ENCODE data around the gene SH3GL1. TPM values are rescaled to one million over a fixed set of nuclear protein-coding genes. Genes with fewer than 3 reads are reported as not detected.

SH3GL1 gene
- polyA plus RNA-seq, 1 experiment, result 40.2 TPM

DNA sequence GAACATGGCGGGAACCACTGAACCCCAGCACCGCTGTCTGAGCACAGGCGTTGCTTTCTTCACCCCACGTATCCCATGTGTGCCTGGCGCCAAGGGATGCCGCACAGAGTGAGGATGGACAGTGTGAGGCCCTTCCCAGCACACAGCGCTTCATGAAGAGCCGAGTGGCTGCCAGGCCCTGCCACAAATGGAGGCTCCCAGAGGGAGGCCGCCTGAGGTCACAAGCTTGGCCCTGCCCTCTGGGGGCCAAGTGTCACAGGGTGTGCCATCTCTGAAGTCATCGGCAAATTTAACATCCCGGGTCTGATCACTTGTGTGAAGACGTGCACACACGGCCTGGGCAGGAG is 32.6 kb downstream of the SH3GL1 start:
- CTCF ChIA-PET, result interaction anchor here (1.4 kb wide), 1 partner anchor 16 kb away, joined by 3 read pairs; no protein-coding TSS in a partner anchor
- no peak overlapping the region for H3K27ac ChIP-seq (ENCODE audit: low read depth, low read length)
- POLR2A ChIA-PET, result no interaction called here

DNA sequence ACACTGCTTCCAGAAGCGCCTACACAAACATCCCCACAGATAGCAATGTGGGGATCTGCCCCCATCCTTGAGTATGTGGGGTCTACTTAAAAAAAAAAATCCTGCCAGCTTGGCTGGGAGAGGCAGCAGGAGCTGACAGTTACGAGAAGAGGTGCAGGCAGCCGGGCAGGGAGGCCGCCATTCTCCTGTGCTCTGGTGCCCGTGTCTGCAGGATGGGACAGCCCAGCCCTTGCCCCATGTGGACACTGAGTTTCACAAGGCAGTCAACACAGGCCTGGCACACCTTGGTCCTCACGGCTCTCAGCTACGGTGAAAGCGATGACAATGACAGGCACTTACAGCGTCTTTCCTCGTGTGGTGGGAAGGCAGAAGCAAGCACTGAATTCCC is 33.0 kb downstream of the SH3GL1 start:
- ChIA-PET POLR2A (no interaction called here), CTCF (interaction anchor here (0.6 to 1.6 kb wide), 3 partner anchors 15 to 298 kb away, joined by 3 to 5 read pairs (median 3); no protein-coding TSS in a partner anchor)
- DNase-seq (ENCODE audit: low read depth, low spot score), result no peak
- Histone ChIP-seq H3K27ac (ENCODE audit: low read depth, low read length) (no peak overlapping the region), H3K27me3 (ENCODE audit: control insufficient read depth, insufficient read depth, low read length) (no peaks in the 10 kb centered on the region), H3K4me3 (ENCODE audit: low read depth, low read length) (no peak overlapping the region), H3K9me3 (ENCODE audit: control insufficient read depth, insufficient read depth, low read length) (no peaks in the 10 kb centered on the region; the same call in 1 of the 2 replicates)
- TF ChIP-seq, protein P1, sequence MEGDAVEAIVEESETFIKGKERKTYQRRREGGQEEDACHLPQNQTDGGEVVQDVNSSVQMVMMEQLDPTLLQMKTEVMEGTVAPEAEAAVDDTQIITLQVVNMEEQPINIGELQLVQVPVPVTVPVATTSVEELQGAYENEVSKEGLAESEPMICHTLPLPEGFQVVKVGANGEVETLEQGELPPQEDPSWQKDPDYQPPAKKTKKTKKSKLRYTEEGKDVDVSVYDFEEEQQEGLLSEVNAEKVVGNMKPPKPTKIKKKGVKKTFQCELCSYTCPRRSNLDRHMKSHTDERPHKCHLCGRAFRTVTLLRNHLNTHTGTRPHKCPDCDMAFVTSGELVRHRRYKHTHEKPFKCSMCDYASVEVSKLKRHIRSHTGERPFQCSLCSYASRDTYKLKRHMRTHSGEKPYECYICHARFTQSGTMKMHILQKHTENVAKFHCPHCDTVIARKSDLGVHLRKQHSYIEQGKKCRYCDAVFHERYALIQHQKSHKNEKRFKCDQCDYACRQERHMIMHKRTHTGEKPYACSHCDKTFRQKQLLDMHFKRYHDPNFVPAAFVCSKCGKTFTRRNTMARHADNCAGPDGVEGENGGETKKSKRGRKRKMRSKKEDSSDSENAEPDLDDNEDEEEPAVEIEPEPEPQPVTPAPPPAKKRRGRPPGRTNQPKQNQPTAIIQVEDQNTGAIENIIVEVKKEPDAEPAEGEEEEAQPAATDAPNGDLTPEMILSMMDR (IDR thresholded peaks at IDR 0.05; ENCODE audit: low read depth, low read length), result no peak

More for the DNA sequence above, 32.6 kb downstream of the SH3GL1 start:
- TF ChIP-seq, protein P1 (IDR thresholded peaks at IDR 0.05; ENCODE audit: low read depth, low read length), result no peak
- DNase-seq (ENCODE audit: low read depth, low spot score), result no peak
- Histone ChIP-seq H3K27me3 (ENCODE audit: control insufficient read depth, insufficient read depth, low read length) (no peaks in the 10 kb centered on the region), H3K9me3 (ENCODE audit: control insufficient read depth, insufficient read depth, low read length) (no peaks in the 10 kb centered on the region; the same call in 1 of the 2 replicates), H3K4me3 (ENCODE audit: low read depth, low read length) (no peak overlapping the region)

DNA sequence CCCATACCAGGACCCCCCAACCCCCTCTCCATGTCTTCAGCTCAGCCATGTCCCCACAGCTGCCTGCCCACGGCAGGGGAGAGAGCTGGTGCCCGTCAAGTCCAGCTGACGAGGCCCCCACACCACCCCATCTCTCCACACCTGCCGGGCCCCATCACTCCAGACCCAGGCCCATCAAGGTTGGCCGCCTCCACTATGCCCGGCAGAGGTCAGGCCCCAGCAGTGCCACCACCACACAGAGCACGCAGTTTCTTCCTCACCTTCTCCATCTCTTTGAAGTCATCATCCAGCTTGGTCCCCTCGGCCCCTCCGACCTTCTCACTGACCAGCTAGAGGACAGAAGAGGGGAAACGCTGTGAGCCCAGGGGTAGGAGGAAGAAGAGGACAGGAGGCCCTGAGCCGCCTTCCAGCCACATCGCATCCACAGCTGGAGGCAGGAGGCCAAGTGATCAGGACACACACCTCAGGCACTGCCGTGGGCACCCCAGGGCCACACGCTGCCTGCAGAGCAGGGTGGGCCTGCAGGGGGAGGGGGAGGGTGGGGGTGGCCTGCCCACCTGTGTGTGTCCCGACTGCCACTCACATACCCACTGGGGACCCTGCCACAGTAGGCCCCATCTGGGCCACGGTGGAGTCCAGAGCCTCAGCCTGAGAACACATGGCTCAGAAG is 33.5 kb downstream of the SH3GL1 start:
- CTCF ChIA-PET, result interaction anchor here (0.6 to 1.6 kb wide), 2 partner anchors 34 to 299 kb away, joined by 3 to 5 read pairs; no protein-coding TSS in a partner anchor
- POLR2A ChIA-PET, result no interaction called here
- Histone ChIP-seq H3K9me3 (ENCODE audit: control insufficient read depth, insufficient read depth, low read length) (no peaks in the 10 kb centered on the region; the same call in 1 of the 2 replicates), H3K27ac (ENCODE audit: low read depth, low read length) (no peak overlapping the region), H3K4me3 (ENCODE audit: low read depth, low read length) (no peak overlapping the region), H3K27me3 (ENCODE audit: control insufficient read depth, insufficient read depth, low read length) (no peaks in the 10 kb centered on the region)
- DNase-seq (ENCODE audit: low read depth, low spot score), result no peak
- TF ChIP-seq, protein P1 (IDR thresholded peaks at IDR 0.05; ENCODE audit: low read depth, low read length), result no peak

DNA sequence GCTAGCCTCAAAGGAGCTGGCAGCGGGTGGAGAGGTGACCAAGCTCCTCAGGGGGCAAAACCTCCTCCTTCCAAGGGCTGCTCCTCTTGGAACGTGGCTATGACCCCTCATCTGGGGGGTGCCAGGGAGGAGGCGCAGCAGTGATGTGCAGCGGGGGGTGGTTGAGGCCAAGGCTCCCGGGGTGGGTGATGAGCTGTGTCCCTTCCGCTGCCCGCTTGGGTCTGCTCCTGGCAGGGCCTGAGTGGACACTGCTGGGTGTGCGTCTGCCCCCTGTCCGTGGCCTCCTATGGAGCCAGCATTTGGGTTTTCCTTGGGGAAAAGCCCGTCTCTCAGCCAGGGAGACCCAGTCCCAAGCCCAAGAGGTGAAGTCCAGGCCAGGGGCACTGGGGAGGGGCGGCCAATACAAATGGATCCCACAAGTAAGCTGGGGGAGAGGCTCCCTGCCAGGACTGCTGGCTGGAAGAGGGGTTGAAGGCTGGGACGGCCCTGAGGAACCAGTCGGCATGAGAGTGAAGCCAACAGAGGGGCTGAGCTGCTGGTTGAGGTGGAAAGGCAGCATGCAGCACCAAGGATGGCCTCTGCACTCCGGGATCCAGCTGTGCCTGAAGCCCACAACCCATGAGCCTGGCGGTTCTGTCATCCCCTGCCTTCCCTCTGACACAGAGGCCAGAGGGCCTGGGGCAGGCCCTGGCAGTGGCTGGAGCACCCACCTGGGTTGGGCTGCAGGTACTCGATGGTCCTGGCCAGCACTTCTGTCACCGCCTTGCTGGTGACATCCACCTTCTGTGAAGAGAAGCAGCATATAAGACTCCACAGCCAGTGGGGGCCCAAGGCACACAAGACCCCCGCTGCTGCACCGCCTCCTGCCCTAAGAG is 34.3 kb downstream of the SH3GL1 start:
- no peak overlapping the region for H3K4me3 ChIP-seq (ENCODE audit: low read depth, low read length)
- no peaks in the 10 kb centered on the region for H3K27me3 ChIP-seq (ENCODE audit: control insufficient read depth, insufficient read depth, low read length)
- ChIA-PET CTCF (interaction anchor here (1.6 to 2.6 kb wide), 2 partner anchors 13 to 35 kb away, joined by 5 to 20 read pairs; no protein-coding TSS in a partner anchor), POLR2A (no interaction called here)
- H3K9me3 ChIP-seq (ENCODE audit: control insufficient read depth, insufficient read depth, low read length), result no peaks in the 10 kb centered on the region; the same call in 1 of the 2 replicates
- TF ChIP-seq, protein P1 (IDR thresholded peaks at IDR 0.05; ENCODE audit: low read depth, low read length), result no peak
- H3K27ac ChIP-seq (ENCODE audit: low read depth, low read length), result no peak overlapping the region
- no peak for DNase-seq (ENCODE audit: low read depth, low spot score)

Measured in AG04450 (cell line).